MM.1S (cell line): ENCODE results near the gene KRTAP10-2.

Source experiments
- DNase-seq: peaks from one replicate; pipeline ENCODE4 v3.0.0-alpha.2; 2015
- H2AFZ ChIP-seq: fragments of 300-600 bp; sonication (generic); 2 replicates; pipeline ENCODE4 v1.6.0; 2016; ENCODE audit warnings: antibody characterized with exemption, low read length
- H3F3A ChIP-seq: fragments of 300-600 bp; sonication (generic); 2 replicates; pipeline ENCODE4 v1.6.1; 2016; ENCODE audit warnings: mild to moderate bottlenecking, antibody characterized with exemption, low read length, moderate library complexity, mixed read lengths; ENCODE audit not compliant: insufficient read depth
- H3K27ac ChIP-seq: fragments of 300-600 bp; sonication (generic); 2 replicates; pipeline ENCODE4 v1.5.1; 2016; ENCODE audit warnings: mild to moderate bottlenecking, low read length
- H3K27me3 ChIP-seq: fragments of 300-600 bp; sonication (generic); replicated peaks from 2 replicates; pipeline ENCODE4 v1.6.0; 2016; ENCODE audit warnings: low read length; ENCODE audit not compliant: insufficient read depth
- H3K36me3 ChIP-seq: fragments of 300-600 bp; sonication (generic); replicated peaks from 2 replicates; pipeline ENCODE4 v1.6.1; 2016; ENCODE audit warnings: mild to moderate bottlenecking, low read length, mixed read lengths; ENCODE audit not compliant: insufficient read depth
- H3K4me1 ChIP-seq: fragments of 300-600 bp; sonication (generic); 2 replicates; pipeline ENCODE4 v1.6.1; 2016; ENCODE audit warnings: low read length, mixed read lengths
- H3K4me2 ChIP-seq: fragments of 300-600 bp; sonication (generic); 2 replicates; pipeline ENCODE4 v1.6.0; 2016; ENCODE audit warnings: low read depth, low read length
- H3K4me3 ChIP-seq: fragments of 300-600 bp; sonication (generic); 2 replicates; pipeline ENCODE4 v1.5.1; 2016; ENCODE audit warnings: low read length, mixed read lengths
- H3K79me2 ChIP-seq: fragments of 300-600 bp; sonication (generic); 2 replicates; pipeline ENCODE4 v1.6.1; 2016; ENCODE audit warnings: mixed run types, low read length, mixed read lengths
- H3K9ac ChIP-seq: fragments of 300-600 bp; sonication (generic); 2 replicates; pipeline ENCODE4 v1.6.1; 2016; ENCODE audit warnings: low read length, mixed read lengths
- H3K9me2 ChIP-seq: fragments of 300-600 bp; sonication (generic); replicated peaks from 2 replicates; pipeline ENCODE4 v1.6.1; 2016; ENCODE audit warnings: mild to moderate bottlenecking, low read length, mixed read lengths; ENCODE audit not compliant: insufficient read depth
- H3K9me3 ChIP-seq: fragments of 300-600 bp; sonication (generic); replicated peaks from 2 replicates; pipeline ENCODE4 v1.6.1; 2016; ENCODE audit warnings: mild to moderate bottlenecking, low read length, mixed read lengths; ENCODE audit not compliant: insufficient read depth
- H4K20me1 ChIP-seq: fragments of 300-600 bp; sonication (generic); 2 replicates; pipeline ENCODE4 v1.6.1; 2016; ENCODE audit warnings: mild to moderate bottlenecking, low read length, moderate library complexity, mixed read lengths; ENCODE audit not compliant: insufficient read depth
- EZH2 ChIP-seq: fragments of 300-600 bp; sonication (generic); optimal IDR thresholded peaks from 2 replicates; pipeline ENCODE3; 2017; ENCODE audit warnings: low read depth, mild to moderate bottlenecking, antibody characterized with exemption, low read length, mixed read lengths
- EZH2phosphoT487 ChIP-seq: fragments of 300-600 bp; sonication (generic); IDR thresholded peaks from 2 replicates; pipeline ENCODE4 v1.6.1; 2018; ENCODE audit warnings: antibody characterized with exemption, low read length
- TF ChIP-seq, protein P1 (sequence below): fragments of 300-600 bp; sonication (generic); IDR thresholded peaks from 2 replicates; pipeline ENCODE4 v1.5.1; 2016; ENCODE audit warnings: antibody characterized with exemption, low read length, mixed read lengths

KRTAP10-2 gene

DNA sequence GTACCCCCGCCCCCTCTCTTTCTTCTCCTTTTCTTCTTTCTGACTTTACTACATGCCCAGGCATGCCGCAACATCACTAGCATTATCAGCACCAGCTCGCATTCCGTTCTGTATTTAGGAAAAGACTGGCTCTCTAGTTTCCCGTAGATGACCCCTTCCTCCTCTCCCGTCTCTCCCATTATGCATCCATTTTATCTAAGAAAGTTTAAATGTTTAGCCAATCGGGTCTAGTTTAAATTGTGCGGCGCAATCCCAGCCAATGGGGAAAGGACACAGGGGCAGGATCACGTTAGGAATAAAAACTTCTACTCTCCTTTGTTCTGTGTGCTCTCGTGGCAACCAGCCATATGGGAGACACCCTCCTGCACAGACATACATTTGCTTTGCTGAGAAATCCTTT lies 46.8 kb upstream of the KRTAP10-2 start:
- H3K27ac ChIP-seq = no peak overlapping the region
- H3K4me2 ChIP-seq = no peak overlapping the region
- H3K9me2 ChIP-seq = no peaks in the 10 kb centered on the region
- TF ChIP-seq, protein P1, sequence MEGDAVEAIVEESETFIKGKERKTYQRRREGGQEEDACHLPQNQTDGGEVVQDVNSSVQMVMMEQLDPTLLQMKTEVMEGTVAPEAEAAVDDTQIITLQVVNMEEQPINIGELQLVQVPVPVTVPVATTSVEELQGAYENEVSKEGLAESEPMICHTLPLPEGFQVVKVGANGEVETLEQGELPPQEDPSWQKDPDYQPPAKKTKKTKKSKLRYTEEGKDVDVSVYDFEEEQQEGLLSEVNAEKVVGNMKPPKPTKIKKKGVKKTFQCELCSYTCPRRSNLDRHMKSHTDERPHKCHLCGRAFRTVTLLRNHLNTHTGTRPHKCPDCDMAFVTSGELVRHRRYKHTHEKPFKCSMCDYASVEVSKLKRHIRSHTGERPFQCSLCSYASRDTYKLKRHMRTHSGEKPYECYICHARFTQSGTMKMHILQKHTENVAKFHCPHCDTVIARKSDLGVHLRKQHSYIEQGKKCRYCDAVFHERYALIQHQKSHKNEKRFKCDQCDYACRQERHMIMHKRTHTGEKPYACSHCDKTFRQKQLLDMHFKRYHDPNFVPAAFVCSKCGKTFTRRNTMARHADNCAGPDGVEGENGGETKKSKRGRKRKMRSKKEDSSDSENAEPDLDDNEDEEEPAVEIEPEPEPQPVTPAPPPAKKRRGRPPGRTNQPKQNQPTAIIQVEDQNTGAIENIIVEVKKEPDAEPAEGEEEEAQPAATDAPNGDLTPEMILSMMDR = no peak
- no peak for TF ChIP-seq EZH2phosphoT487
- no peak for TF ChIP-seq EZH2
- H2AFZ ChIP-seq = no peak overlapping the region
- H3K4me3 ChIP-seq = no peak overlapping the region
- H3K79me2 ChIP-seq = no peaks in the 10 kb centered on the region
- no peaks in the 10 kb centered on the region for H3F3A ChIP-seq
- H3K9ac ChIP-seq = no peak overlapping the region
- H3K27me3 ChIP-seq = peaks cover 84% of the 10 kb centered on the region
- no peaks in the 10 kb centered on the region for H4K20me1 ChIP-seq
- H3K36me3 ChIP-seq = no peaks in the 10 kb centered on the region
- no peaks in the 10 kb centered on the region for H3K9me3 ChIP-seq
- DNase-seq = no peak
- H3K4me1 ChIP-seq = no peaks in the 10 kb centered on the region

DNA sequence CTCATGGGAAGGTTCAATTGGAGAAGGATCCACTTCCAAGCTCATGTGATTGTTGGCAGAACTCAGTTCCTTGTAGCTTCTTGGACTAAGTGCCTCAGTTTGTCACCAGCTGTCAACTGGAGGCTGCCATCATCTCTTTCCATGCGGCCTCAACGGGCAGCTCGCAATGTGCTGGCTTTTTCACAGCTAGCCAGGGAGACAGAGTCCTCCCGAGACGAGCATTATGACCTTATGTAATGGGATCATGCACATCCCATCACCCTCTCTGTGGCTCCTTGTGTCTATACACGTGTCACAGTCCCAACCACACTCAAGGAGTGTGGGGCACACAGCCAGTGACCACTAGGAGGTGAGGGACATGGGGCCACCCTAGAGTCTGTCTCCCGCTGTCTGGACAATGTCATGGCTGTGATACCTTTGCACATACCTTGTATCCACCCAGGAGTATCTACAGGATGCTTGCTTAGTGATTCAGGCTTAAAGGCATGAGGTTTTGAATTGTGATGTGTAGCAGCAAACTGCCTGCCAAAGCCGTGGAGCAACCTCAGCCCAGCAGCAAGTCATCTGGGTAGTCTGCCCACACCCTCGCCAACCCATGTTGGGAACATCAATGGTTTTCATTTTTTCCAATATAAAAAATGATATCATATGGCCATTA lies 44.9 kb upstream of the KRTAP10-2 start:
- Histone ChIP-seq H3K9me3 (no peaks in the 10 kb centered on the region), H3K27me3 (peaks cover 85% of the 10 kb centered on the region), H4K20me1 (no peaks in the 10 kb centered on the region), H3K9ac (no peak overlapping the region), H3F3A (no peaks in the 10 kb centered on the region), H3K79me2 (no peaks in the 10 kb centered on the region), H3K4me3 (no peak overlapping the region), H3K9me2 (no peaks in the 10 kb centered on the region), H3K4me1 (no peaks in the 10 kb centered on the region), H3K4me2 (no peak overlapping the region), H3K36me3 (no peaks in the 10 kb centered on the region), H2AFZ (no peak overlapping the region), H3K27ac (no peak overlapping the region)
- TF ChIP-seq, protein P1 = no peak
- no peak for TF ChIP-seq EZH2
- TF ChIP-seq EZH2phosphoT487 = no peak
- DNase-seq = no peak

DNA sequence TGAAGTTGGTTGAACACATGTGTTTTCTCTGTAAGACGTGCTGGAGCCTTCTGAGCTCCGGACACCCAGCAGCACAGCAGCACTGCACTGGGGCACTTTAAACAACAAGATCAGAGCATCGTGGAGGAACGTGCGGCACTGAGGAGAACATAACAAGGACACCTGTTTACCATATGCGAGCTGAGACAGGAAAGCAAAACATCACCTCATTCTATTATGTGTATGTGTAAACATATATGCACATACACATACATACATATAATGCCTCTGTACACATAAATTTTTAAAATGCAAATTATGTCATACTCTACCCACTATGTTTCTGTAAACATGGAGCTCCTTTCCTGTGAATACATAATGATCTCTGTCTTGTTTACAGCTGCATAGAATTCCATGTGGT lies 44.2 kb upstream of the KRTAP10-2 start:
- Histone ChIP-seq H4K20me1 (no peaks in the 10 kb centered on the region), H3K27ac (no peak overlapping the region), H3K9ac (no peak overlapping the region), H3K9me3 (no peaks in the 10 kb centered on the region), H3K9me2 (no peaks in the 10 kb centered on the region), H3F3A (no peaks in the 10 kb centered on the region), H3K4me1 (no peaks in the 10 kb centered on the region), H3K79me2 (no peaks in the 10 kb centered on the region), H3K4me2 (no peak overlapping the region), H3K36me3 (no peaks in the 10 kb centered on the region), H3K4me3 (no peak overlapping the region), H2AFZ (no peak overlapping the region), H3K27me3 (peaks cover 87% of the 10 kb centered on the region)
- TF ChIP-seq EZH2 (no peak), EZH2phosphoT487 (no peak)
- TF ChIP-seq, protein P1 = no peak
- no peak for DNase-seq
